Muscle layer of colon (tissue), 2 donors: ENCODE results near the gene NDE1.

ENCODE experiments used
- H3K27ac ChIP-seq: one replicate; pipeline ENCODE4 v1.7.0; 2013; ENCODE audit warnings: low read depth, mild to moderate bottlenecking, low read length, moderate library complexity
- H3K27me3 ChIP-seq, 2 donors: one replicate each; pipeline ENCODE4 v1.7.0; 2013; ENCODE audit warnings: low read length in 2 of 2, mild to moderate bottlenecking in 2 of 2; ENCODE audit not compliant: insufficient read depth in 2 of 2, control insufficient read depth in 1 of 2
- H3K36me3 ChIP-seq: one replicate; pipeline ENCODE4 v1.7.0; 2013; ENCODE audit warnings: mild to moderate bottlenecking, low read length; ENCODE audit not compliant: insufficient read depth
- H3K4me1 ChIP-seq: one replicate; pipeline ENCODE4 v1.7.0; 2013; ENCODE audit warnings: mild to moderate bottlenecking, low read length; ENCODE audit not compliant: insufficient read depth
- H3K4me3 ChIP-seq, 2 donors: one replicate each; pipeline ENCODE4 v1.7.0; 2013; ENCODE audit warnings: low read length in 2 of 2, low read depth in 1 of 2, mild to moderate bottlenecking in 1 of 2, moderate library complexity in 1 of 2
- H3K9ac ChIP-seq: one replicate; pipeline ENCODE4 v1.7.0; 2013; ENCODE audit warnings: low read length
- H3K9me3 ChIP-seq: one replicate; pipeline ENCODE4 v1.7.0; 2013; ENCODE audit warnings: mild to moderate bottlenecking, low read length
- donor health status: abdominal sarcoma.
- donor health status: Adenocarcinoma of cecum.

The NDE1 gene

DNA sequence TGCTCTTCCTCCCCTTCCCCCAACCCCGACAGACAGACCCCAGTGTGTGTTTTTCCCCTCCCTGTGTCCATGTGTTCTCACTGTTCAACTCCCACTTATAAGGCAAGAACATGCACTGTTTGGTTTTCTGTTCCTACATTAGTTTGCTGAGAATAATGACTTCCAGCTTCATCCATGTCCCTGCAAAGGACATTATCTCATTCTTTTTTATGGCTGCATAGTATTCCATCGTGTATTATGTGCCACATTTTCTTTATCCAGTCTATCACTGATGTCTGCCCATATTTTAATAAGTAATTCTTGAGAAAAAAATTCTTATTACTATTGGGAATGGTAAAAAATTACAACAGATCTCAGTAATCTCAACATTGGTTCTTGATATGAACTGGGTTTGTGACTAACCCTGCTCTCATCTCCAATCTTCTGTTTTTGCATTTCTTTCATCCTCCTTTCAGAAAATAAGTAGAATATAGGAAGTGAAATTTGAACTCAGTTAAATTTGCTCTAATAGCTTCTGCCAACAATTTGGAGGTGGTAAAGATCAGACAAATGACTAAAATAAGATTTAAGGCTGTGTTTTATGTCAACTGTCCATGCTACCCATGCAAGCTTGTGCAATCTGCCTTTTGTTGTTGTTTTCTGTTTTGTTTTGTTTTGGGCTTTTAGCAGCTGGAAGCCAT lies 18.2 kb upstream of the NDE1 start:
- H3K9me3 ChIP-seq, result no peaks in the 10 kb centered on the region
- no peak overlapping the region for H3K9ac ChIP-seq
- no peaks in the 10 kb centered on the region for H3K4me1 ChIP-seq
- no peak overlapping the region for H3K27ac ChIP-seq
- H3K36me3 ChIP-seq, result peaks cover 72% of the 10 kb centered on the region
- H3K27me3 ChIP-seq, result no peaks in the 10 kb centered on the region
- H3K4me3 ChIP-seq, result no peak overlapping the region

DNA sequence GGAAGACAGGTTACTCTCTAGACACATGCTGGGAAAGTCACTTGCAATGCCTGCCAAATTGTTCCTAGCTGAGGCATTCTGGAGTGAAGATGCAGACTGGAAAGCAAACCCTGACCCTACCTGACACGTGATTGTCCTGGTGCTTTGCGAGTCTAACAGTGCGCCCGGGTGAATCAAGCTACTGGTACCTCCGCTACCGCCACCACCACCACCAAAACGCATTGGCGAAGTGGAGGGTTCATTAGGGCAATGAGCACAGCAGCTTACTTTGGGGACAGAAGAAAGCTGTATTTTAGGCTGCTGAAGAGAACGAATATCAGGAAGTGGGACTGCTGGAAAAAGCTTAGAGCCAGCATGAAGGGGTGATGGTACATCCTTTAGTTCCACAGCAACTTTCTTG lies 14.1 kb upstream of the NDE1 start:
- Histone ChIP-seq H3K27ac (no peak overlapping the region), H3K27me3 (no peaks in the 10 kb centered on the region), H3K4me3 (no peak overlapping the region), H3K9ac (no peak overlapping the region), H3K9me3 (no peaks in the 10 kb centered on the region), H3K4me1 (peaks cover 7% of the 10 kb centered on the region), H3K36me3 (peaks cover 73% of the 10 kb centered on the region)

DNA sequence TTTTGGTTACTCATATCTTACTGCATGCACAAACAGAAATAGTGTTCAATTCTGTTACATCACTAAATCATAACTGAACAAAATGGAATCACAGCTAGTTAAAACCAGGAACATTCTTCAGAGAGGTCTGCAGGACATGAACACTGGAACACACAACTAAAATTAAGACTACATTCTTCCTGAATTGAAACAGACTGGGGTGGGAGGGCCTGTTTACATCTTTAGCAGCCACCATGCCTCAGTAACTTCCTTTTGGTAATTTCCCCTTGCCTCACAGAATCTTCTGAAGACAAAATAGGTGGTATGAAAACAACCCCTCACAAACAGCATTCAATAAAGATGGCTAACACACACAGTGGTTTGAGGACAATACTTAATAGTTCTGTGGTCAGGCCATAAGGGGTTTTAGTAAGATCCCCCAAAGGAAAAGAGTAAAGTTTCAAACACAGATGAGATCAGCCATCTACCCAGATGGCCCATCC lies 13.6 kb upstream of the NDE1 start:
- no peaks in the 10 kb centered on the region for H3K9me3 ChIP-seq
- H3K27me3 ChIP-seq, result no peaks in the 10 kb centered on the region
- peaks cover 12% of the 10 kb centered on the region for H3K4me1 ChIP-seq
- H3K9ac ChIP-seq, result no peak overlapping the region
- peaks cover 70% of the 10 kb centered on the region for H3K36me3 ChIP-seq
- H3K4me3 ChIP-seq, result no peak overlapping the region
- no peak overlapping the region for H3K27ac ChIP-seq

DNA sequence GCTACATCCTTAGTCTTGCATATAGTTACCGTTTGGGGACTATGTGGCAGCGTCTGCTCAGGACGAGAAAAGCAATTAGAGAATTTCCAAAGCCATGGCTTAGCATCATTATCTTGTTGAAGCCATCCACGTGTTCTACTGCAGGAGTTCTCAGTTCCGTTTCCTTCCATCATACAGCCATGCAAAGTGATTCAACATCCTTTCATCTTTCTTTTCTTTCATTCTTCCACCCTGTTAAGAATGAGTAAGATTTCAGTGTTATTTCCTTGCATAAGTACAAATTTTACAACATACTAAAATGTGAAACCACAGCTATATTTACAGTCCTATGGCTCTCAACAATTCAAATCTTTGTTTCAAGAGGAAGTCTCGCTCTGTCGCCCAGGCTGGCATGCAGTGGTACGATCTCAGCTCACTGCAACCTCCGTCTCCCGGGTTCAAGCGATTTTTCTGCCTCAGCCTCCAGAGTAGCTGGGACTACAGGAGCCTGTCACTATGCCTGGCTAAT lies 10.9 kb upstream of the NDE1 start:
- peaks cover 47% of the 10 kb centered on the region for H3K36me3 ChIP-seq
- no peak overlapping the region for H3K9ac ChIP-seq
- no peaks in the 10 kb centered on the region for H3K27me3 ChIP-seq
- no peak overlapping the region for H3K4me3 ChIP-seq
- no peak overlapping the region for H3K27ac ChIP-seq
- H3K9me3 ChIP-seq, result no peaks in the 10 kb centered on the region
- H3K4me1 ChIP-seq, result peaks cover 27% of the 10 kb centered on the region

- H3K9me3 ChIP-seq, result no peaks in the 10 kb centered on the region
- peaks cover 29% of the 10 kb centered on the region for H3K36me3 ChIP-seq
- H3K27ac ChIP-seq, result no peak overlapping the region
- peaks cover 28% of the 10 kb centered on the region for H3K4me1 ChIP-seq
- no peaks in the 10 kb centered on the region for H3K27me3 ChIP-seq
- no peak overlapping the region for H3K9ac ChIP-seq
- H3K4me3 ChIP-seq, result no peak overlapping the region
Observed at GRCh38 chr16:15640966-15641365, 9.1 kb upstream of the NDE1 start.

- peak overlapping the region; percentile 79 to 91 for H3K4me3 ChIP-seq
- H3K36me3 ChIP-seq, result peaks cover 19% of the 10 kb centered on the region
- peaks cover 28% of the 10 kb centered on the region for H3K4me1 ChIP-seq
- peak overlapping the region; percentile 87 for H3K27ac ChIP-seq
- H3K9me3 ChIP-seq, result no peaks in the 10 kb centered on the region
- peak overlapping the region; percentile 91 for H3K9ac ChIP-seq
- H3K27me3 ChIP-seq, result no peaks in the 10 kb centered on the region
Observed at GRCh38 chr16:15641753-15642556, 8.1 kb upstream of the NDE1 start.

DNA sequence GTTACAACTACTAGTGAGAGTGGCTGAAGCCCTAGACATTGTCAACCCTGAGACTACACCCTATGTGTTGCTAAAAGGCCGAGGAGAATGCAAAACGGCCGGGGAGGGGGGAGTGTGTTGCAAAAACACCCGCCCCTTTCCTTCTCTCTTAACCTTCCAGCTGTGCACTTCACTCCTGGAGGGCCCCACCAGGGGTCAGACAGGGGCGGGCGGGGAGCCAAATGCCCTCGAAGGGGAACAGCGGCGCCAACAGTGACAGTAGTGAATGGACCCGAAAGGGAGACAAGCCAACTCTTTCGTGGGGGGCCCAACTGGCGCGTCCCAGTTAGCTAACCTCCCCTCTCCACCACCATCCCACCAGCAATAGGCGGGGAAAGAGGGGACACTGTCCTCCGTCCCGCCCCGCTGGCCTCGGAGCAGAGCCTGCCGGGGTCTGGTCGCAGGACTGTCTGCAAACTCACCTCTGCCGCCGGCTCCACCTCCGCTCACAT lies 7.4 kb upstream of the NDE1 start:
- peaks cover 12% of the 10 kb centered on the region for H3K36me3 ChIP-seq
- peak overlapping the region; percentile 87 for H3K27ac ChIP-seq
- no peaks in the 10 kb centered on the region for H3K27me3 ChIP-seq
- peaks cover 28% of the 10 kb centered on the region for H3K4me1 ChIP-seq
- H3K9ac ChIP-seq, result peak overlapping the region; percentile 91
- H3K9me3 ChIP-seq, result no peaks in the 10 kb centered on the region
- H3K4me3 ChIP-seq, result peak overlapping the region; percentile 79 to 91

DNA sequence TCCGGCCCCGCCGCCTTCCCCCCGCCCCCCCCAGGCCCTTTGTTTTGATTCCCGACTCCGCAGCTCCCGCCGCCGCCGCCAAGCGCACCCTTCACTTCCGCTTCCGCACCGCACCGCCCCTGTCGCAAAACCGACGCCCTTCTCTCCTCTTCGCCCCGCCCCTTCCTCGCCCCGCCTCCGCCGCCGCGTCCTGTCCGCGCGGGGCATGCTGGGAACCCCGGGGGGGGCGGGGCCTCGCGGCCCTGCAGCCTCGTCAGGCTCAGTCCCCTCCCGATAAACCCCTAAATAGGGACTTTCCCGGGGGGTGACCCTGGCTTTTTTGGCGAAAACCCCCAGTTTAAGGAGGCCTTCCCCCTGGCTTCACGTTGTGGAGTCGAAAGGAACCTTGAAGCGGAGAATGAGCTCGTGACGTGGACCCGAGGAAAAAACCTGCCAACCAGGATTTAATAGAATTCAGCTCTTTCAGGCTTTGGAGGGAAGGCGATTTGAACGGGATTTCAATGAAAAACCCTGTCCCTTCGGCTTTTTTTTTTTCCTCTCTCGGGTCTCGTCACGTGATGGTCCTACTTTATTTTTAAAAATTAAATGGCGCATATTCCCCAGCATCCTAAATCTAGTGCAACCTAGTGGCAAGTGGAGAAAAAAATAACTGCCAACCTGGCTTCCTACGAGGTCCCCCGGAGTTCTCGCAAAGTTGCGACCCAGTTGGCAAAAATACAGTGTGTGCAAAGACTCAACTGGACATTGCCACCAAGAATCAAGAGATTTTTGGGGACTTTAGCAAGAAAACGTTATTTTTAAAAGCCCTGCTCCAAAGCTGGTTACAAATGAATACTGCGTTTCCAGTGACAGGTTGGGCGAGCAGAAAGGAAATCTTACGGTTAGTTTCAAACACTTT lies 6.7 kb upstream of the NDE1 start, which contains the start of gene MARF1:
MARF1 (minus strand) TSS at position 107 of the 898 bp plus-strand sequence. CDS start 3,921 bp downstream, outside the sequence.
- Histone ChIP-seq H3K9me3 (no peaks in the 10 kb centered on the region), H3K27ac (peak within 1 kb of the TSS; percentile 98), H3K9ac (peak within 1 kb of the TSS; percentile 96), H3K27me3 (no peaks in the 10 kb centered on the region), H3K4me1 (peaks cover 28% of the 10 kb centered on the region), H3K36me3 (peaks cover 6% of the 10 kb centered on the region), H3K4me3 (peak within 1 kb of the TSS; percentile 79 to 97)

DNA sequence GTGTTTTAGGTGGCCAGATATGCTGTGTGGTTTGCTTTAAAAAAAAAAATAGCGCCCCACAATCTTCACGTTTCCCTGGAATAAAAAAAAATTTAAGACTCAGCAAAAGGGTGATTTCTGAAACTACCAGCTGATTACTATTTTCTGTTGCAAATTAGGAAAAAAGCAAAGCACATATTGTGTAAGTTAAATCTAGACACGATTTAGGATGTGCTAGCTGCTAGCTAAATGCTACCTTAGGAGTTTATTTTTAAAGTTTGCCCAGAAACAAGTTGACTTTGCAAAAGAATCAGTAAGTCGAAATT lies 6.1 kb upstream of the NDE1 start:
- Histone ChIP-seq H3K27me3 (no peaks in the 10 kb centered on the region), H3K4me1 (peaks cover 28% of the 10 kb centered on the region), H3K4me3 (peak overlapping the region in 1 of 2 donors; percentile 97), H3K36me3 (no peaks in the 10 kb centered on the region), H3K9me3 (no peaks in the 10 kb centered on the region), H3K27ac (no peak overlapping the region), H3K9ac (no peak overlapping the region)

DNA sequence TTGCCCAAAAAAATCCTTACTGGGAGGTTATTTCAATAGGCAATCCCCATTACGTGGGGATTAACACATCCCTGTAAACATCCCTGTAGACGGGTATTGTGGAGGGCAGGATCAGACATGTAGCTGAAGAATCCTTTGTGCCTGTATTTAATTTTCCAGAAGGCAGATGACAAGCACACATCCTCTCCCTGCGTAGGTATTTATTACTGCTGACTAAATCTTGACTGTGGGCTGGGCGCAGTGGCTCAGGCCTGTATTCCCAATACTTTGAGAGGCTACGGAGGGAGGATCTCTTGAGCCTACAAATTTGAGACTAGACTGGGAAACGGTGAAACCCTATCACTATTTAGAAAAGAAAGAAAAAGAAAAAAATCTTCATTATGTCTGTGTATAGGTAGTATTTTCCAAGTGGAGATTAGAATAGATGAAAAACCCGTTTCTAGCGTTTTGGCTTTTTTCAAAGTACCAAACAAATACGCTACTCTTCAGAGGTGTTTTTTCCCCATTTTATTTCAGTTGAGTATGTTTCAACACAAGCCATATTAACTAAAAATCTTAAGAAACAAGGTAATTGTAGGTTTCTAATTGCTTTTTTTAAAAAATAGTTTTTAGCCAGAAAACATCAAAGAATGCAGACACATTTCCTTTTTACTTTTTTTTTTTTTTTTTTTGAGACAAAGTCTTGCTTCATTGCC lies 5.6 kb upstream of the NDE1 start:
- no peaks in the 10 kb centered on the region for H3K27me3 ChIP-seq
- H3K36me3 ChIP-seq, result no peaks in the 10 kb centered on the region
- no peak overlapping the region for H3K9ac ChIP-seq
- peaks cover 30% of the 10 kb centered on the region for H3K4me1 ChIP-seq
- no peaks in the 10 kb centered on the region for H3K9me3 ChIP-seq
- no peak overlapping the region for H3K27ac ChIP-seq
- no peak overlapping the region for H3K4me3 ChIP-seq
